ENCODE data around the gene MED27. TPM values are rescaled to one million over a fixed set of nuclear protein-coding genes. Genes with fewer than 3 reads are reported as not detected.

The MED27 gene
- total and polyA plus RNA-seq, 7 experiments from 2014 or later, result 11.5 to 44.2 (median 25.7) TPM

DNA sequence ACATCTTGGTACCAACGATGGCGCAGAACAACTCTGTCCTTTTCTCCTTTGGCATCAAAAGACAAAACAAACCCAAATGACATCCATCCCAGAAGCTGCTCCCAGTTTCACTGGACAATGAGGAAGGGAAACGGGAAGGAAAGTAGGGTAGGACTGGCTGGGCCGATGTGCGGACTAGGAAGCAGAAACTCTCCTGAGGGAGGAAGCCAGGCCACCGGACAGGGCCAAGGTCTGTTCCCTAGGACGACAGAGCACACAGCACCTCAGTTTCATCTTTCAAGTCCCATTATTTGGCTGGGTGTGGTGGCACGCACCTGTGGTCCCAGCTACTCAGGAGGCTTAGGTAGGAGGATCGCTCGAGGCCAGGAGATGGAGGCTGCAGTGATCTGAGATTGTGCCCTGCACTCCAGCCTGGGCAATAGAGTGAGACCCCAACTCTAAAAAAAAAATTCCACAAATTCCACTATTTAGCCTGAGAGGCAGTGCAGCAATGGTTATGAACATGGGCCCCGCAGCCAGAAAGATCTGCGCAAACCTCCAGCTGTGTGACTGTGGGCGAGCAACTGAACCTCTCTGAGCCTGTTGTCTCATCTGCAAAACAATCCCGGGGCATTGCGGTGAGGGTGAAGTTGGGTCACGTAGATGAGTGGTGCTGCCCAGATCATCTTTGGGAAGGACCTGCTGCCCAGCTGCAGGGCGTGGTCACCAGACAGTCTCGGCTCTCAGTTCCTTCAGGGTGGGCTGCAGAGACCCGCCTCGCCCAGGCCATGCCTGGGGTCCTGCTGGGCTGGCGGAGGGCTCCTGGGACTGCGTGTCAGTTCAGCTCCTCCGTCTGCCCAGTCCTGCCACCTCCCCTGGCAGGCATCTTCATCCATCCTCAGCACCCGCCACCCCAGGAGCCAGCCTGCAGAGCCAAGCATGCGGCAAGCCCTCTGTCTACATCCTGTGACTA is 238.6 kb downstream of the MED27 start:
- no peak overlapping the region for H3K4me3 ChIP-seq (ENCODE audit: low read length)
- H3K27ac ChIP-seq (ENCODE audit: low read depth, low read length), result no peak overlapping the region
- ATAC-seq, result no peak
- Mint-ChIP-seq H3K4me3 (no peak overlapping the region), H3K27ac (peak overlapping the region in 1 of 9 donors; percentile 98), H3K27me3 (peaks cover 0 to 23% (median 6%) of the 10 kb centered on the region in 5 donors), H3K4me1 (peaks cover 0 to 37% (median 6%) of the 10 kb centered on the region in 7 donors), H3K9me3 (peaks cover 0 to 4% (median under 1%) of the 10 kb centered on the region in 11 donors), H3K36me3 (no peaks in the 10 kb centered on the region)
- no peaks in the 10 kb centered on the region for H3K9me3 ChIP-seq (ENCODE audit: control insufficient read depth in 2 of 3, low read length in 3 of 3)
- H3K27me3 ChIP-seq (ENCODE audit: control insufficient read depth in 2 of 2, insufficient read depth in 2 of 2, low read length in 2 of 2), result no peaks in the 10 kb centered on the region
- no peak for DNase-seq
- ChIA-PET CTCF (no interaction called here), POLR2A (no interaction called here)
- no peaks in the 10 kb centered on the region for H3K36me3 ChIP-seq (ENCODE audit: control insufficient read depth in 2 of 3, insufficient read depth in 3 of 3, low read length in 3 of 3)
- peaks cover 0 to 3% of the 10 kb centered on the region in 2 donors for H3K4me1 ChIP-seq (ENCODE audit: control insufficient read depth in 2 of 2, insufficient read depth in 2 of 2, low read length in 2 of 2)
- intact Hi-C loops (cut with micrococcal nuclease), result no loop called here

GRCh38 chr9:131840220-131840619 is 239.4 kb downstream of the MED27 start:
- H3K9me3 Mint-ChIP-seq, result peaks cover 0 to 10% (median 2%) of the 10 kb centered on the region in 11 donors
- H3K4me3 ChIP-seq (ENCODE audit: low read length), result no peak overlapping the region
- peaks cover 0 to 31% (median 3%) of the 10 kb centered on the region in 7 donors for H3K4me1 Mint-ChIP-seq
- no peaks in the 10 kb centered on the region for H3K27me3 ChIP-seq (ENCODE audit: control insufficient read depth in 2 of 2, insufficient read depth in 2 of 2, low read length in 2 of 2)
- H3K27ac ChIP-seq (ENCODE audit: low read depth, low read length), result no peak overlapping the region
- H3K4me3 Mint-ChIP-seq, result peak overlapping the region in 1 of 10 donors; percentile 76
- intact Hi-C loops (cut with micrococcal nuclease), result no loop called here
- H3K36me3 Mint-ChIP-seq, result no peaks in the 10 kb centered on the region
- peaks cover 0 to 3% of the 10 kb centered on the region in 2 donors for H3K4me1 ChIP-seq (ENCODE audit: control insufficient read depth in 2 of 2, insufficient read depth in 2 of 2, low read length in 2 of 2)
- ChIA-PET POLR2A (no interaction called here), CTCF (no interaction called here)
- peak overlapping the region in 2 of 9 donors; percentile 51 to 98 for H3K27ac Mint-ChIP-seq
- peaks cover 0 to 21% (median 6%) of the 10 kb centered on the region in 5 donors for H3K27me3 Mint-ChIP-seq
- DNase-seq, result no peak
- H3K9me3 ChIP-seq (ENCODE audit: control insufficient read depth in 2 of 3, low read length in 3 of 3), result no peaks in the 10 kb centered on the region
- no peak for ATAC-seq
- no peaks in the 10 kb centered on the region for H3K36me3 ChIP-seq (ENCODE audit: control insufficient read depth in 2 of 3, insufficient read depth in 3 of 3, low read length in 3 of 3)

GRCh38 chr9:131839281-131840084 is 240.2 kb downstream of the MED27 start:
- no peaks in the 10 kb centered on the region for H3K36me3 ChIP-seq (ENCODE audit: control insufficient read depth in 2 of 3, insufficient read depth in 3 of 3, low read length in 3 of 3)
- no peak overlapping the region for H3K27ac ChIP-seq (ENCODE audit: low read depth, low read length)
- ChIA-PET POLR2A (no interaction called here), CTCF (interaction anchor here (0.8 kb wide), 1 partner anchor 1071 kb away, joined by 3 read pairs; no protein-coding TSS in a partner anchor)
- H3K9me3 ChIP-seq (ENCODE audit: control insufficient read depth in 2 of 3, low read length in 3 of 3), result no peaks in the 10 kb centered on the region
- ATAC-seq, result peak; percentile 54
- H3K9me3 Mint-ChIP-seq, result peaks cover 0 to 15% (median 4%) of the 10 kb centered on the region in 11 donors
- H3K4me3 Mint-ChIP-seq, result peak overlapping the region in 3 of 10 donors; percentile 12 to 76 (median 51)
- peaks cover 0 to 3% of the 10 kb centered on the region in 2 donors for H3K4me1 ChIP-seq (ENCODE audit: control insufficient read depth in 2 of 2, insufficient read depth in 2 of 2, low read length in 2 of 2)
- intact Hi-C loops (cut with micrococcal nuclease), result loop anchor here in 1 of 2 donors (5.0 kb wide), 1 partner anchor 38 kb away; no protein-coding TSS in a partner anchor
- peaks cover 3 to 23% (median 6%) of the 10 kb centered on the region in 5 donors for H3K27me3 Mint-ChIP-seq
- H3K4me3 ChIP-seq (ENCODE audit: low read length), result no peak overlapping the region
- H3K27ac Mint-ChIP-seq, result peak overlapping the region in 3 of 9 donors; percentile 56 to 98 (median 84)
- peak in 3 of 9 donors; percentile 9 to 76 (median 15) for DNase-seq
- peaks cover 0 to 31% (median 3%) of the 10 kb centered on the region in 7 donors for H3K4me1 Mint-ChIP-seq
- no peaks in the 10 kb centered on the region for H3K27me3 ChIP-seq (ENCODE audit: control insufficient read depth in 2 of 2, insufficient read depth in 2 of 2, low read length in 2 of 2)
- no peaks in the 10 kb centered on the region for H3K36me3 Mint-ChIP-seq

- Histone ChIP-seq H3K4me1 (ENCODE audit: control insufficient read depth in 2 of 2, insufficient read depth in 2 of 2, low read length in 2 of 2) (peaks cover 0 to 3% of the 10 kb centered on the region in 2 donors), H3K27ac (ENCODE audit: low read depth, low read length) (no peak overlapping the region), H3K9me3 (ENCODE audit: control insufficient read depth in 2 of 3, low read length in 3 of 3) (peaks cover 0 to 8% (median 0%) of the 10 kb centered on the region in 3 experiments), H3K4me3 (ENCODE audit: low read length) (no peak overlapping the region), H3K36me3 (ENCODE audit: control insufficient read depth in 2 of 3, insufficient read depth in 3 of 3, low read length in 3 of 3) (no peaks in the 10 kb centered on the region), H3K27me3 (ENCODE audit: control insufficient read depth in 2 of 2, insufficient read depth in 2 of 2, low read length in 2 of 2) (no peaks in the 10 kb centered on the region)
- ATAC-seq (no peak), DNase-seq (no peak)
- Mint-ChIP-seq H3K27ac (peak overlapping the region in 1 of 9 donors; percentile 98), H3K36me3 (peaks cover 0 to 6% (median 0%) of the 10 kb centered on the region in 5 donors), H3K27me3 (peaks cover 3 to 23% (median 6%) of the 10 kb centered on the region in 5 donors), H3K4me3 (peak overlapping the region in 1 of 10 donors; percentile 51), H3K4me1 (peaks cover 0 to 31% (median 3%) of the 10 kb centered on the region in 7 donors), H3K9me3 (peaks cover 0 to 23% (median 9%) of the 10 kb centered on the region in 11 donors)
- intact Hi-C loops (cut with micrococcal nuclease), result loop anchor here in 1 of 2 donors (5.0 kb wide), 1 partner anchor 39 kb away; no protein-coding TSS in a partner anchor
- ChIA-PET POLR2A (no interaction called here), CTCF (interaction anchor here (0.8 kb wide), 1 partner anchor 1070 kb away, joined by 3 read pairs; no protein-coding TSS in a partner anchor)
Measured at GRCh38 chr9:131838530-131839280, 241.0 kb downstream of the MED27 start.

DNA sequence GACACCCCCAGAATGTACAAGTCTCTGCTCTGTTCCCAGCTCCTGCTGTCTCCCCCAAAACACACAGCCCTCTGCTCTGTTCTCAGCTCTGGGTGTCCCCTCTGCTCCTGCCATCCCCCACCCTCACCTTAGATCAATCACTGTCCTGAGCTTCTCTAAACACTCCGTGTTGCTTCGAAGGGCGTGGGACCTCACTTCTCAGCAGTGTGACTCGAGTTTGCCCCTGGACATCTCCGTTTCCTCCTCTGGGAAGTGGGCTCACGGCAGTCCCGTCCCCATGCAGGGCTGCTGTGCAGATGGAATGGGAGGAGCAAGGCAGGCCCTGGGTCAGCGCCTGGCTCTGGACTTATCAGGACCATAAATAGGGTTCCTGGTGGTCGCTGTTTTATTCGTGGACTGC is 241.8 kb downstream of the MED27 start:
- no peak overlapping the region for H3K4me3 ChIP-seq (ENCODE audit: low read length)
- H3K27me3 Mint-ChIP-seq, result peaks cover 2 to 18% (median 9%) of the 10 kb centered on the region in 5 donors
- POLR2A ChIA-PET, result interaction anchor here (0.5 kb wide), 1 partner anchor 11 kb away, joined by 3 read pairs; no protein-coding TSS in a partner anchor

More for the DNA sequence above, 241.8 kb downstream of the MED27 start:
- H3K9me3 ChIP-seq (ENCODE audit: control insufficient read depth in 2 of 3, low read length in 3 of 3), result peaks cover 0 to 10% (median 0%) of the 10 kb centered on the region in 3 experiments
- H3K27ac ChIP-seq (ENCODE audit: low read depth, low read length), result no peak overlapping the region
- no peaks in the 10 kb centered on the region for H3K27me3 ChIP-seq (ENCODE audit: control insufficient read depth in 2 of 2, insufficient read depth in 2 of 2, low read length in 2 of 2)
- H3K9me3 Mint-ChIP-seq, result peaks cover 0 to 31% (median 12%) of the 10 kb centered on the region in 11 donors
- H3K27ac Mint-ChIP-seq, result peak overlapping the region in 1 of 9 donors; percentile 49
- no peak overlapping the region for H3K4me3 Mint-ChIP-seq
- no peak for DNase-seq
- H3K4me1 Mint-ChIP-seq, result peaks cover 0 to 29% (median 5%) of the 10 kb centered on the region in 7 donors
- H3K36me3 Mint-ChIP-seq, result peaks cover 0 to 7% (median under 1%) of the 10 kb centered on the region in 5 donors
- peaks cover 0 to 3% of the 10 kb centered on the region in 2 donors for H3K4me1 ChIP-seq (ENCODE audit: control insufficient read depth in 2 of 2, insufficient read depth in 2 of 2, low read length in 2 of 2)
- H3K36me3 ChIP-seq (ENCODE audit: control insufficient read depth in 2 of 3, insufficient read depth in 3 of 3, low read length in 3 of 3), result no peaks in the 10 kb centered on the region
- no peak for ATAC-seq
- intact Hi-C loops (cut with micrococcal nuclease), result loop anchor here in 1 of 2 donors (5.0 kb wide), 1 partner anchor 39 kb away; no protein-coding TSS in a partner anchor
- CTCF ChIA-PET, result no interaction called here

All from naive thymus-derived CD4-positive, alpha-beta T cell (primary cell).